Measurements from ENCODE around the gene PGA5. TPM values are rescaled to one million over a fixed set of nuclear protein-coding genes. Genes with fewer than 3 reads are reported as not detected.

Gene PGA5
- total RNA-seq, 1 experiment from 2014 or later, result not detected

DNA sequence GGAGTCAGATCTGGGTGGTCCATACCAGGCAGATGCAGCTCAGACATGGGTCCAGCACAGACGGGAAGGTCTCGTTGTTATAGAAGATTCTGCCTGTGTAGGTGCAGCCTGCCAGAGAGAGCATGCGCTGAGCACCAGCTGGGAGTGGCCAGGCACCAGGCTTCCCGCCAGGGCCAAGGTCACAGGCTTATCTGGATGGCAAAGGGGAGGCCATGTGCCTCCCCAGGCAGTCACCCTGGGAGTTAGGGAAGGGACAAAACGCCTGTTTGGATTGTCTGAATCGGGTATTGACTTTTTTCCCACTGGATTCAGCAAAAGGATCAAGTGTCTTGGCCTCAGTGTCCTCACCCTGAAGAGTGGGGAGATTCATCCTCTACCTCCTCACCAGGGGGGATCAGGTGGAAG, 26.5 kb downstream of the PGA5 start:
- no peak for DNase-seq (ENCODE audit: low read depth)

DNA sequence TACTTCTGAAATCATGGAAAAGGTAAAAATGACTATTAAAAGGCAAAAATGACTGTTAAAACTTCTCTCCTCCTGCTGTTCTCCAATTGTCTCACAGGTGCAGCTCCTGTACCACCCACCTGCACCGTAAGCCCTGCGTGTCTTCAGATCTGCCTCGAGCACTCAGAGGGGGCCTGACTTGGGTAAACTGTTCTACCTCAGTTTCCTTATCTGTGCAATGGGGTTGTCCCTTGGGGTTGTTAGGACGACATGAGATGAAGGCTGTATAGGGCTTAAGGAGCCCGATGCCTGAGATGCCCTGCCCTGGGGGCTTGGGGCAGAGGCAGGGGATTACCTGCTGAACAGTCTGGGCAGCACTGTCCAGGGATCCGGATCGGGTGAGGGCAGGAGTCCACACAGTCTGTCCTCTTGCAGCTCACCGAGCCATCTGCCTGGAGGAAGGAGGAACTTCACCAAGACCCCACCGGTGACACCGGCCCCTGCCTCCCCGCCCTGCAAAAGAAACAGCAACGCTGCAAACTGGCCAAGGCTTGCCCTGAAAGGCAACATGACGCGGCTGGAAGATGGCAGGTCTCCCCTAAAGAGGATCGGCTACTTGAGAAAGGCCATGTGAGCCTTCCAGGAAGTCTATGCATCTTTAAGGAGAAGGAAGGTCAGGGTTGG, 27.7 kb downstream of the PGA5 start:
- no peak for DNase-seq (ENCODE audit: low read depth)

DNA sequence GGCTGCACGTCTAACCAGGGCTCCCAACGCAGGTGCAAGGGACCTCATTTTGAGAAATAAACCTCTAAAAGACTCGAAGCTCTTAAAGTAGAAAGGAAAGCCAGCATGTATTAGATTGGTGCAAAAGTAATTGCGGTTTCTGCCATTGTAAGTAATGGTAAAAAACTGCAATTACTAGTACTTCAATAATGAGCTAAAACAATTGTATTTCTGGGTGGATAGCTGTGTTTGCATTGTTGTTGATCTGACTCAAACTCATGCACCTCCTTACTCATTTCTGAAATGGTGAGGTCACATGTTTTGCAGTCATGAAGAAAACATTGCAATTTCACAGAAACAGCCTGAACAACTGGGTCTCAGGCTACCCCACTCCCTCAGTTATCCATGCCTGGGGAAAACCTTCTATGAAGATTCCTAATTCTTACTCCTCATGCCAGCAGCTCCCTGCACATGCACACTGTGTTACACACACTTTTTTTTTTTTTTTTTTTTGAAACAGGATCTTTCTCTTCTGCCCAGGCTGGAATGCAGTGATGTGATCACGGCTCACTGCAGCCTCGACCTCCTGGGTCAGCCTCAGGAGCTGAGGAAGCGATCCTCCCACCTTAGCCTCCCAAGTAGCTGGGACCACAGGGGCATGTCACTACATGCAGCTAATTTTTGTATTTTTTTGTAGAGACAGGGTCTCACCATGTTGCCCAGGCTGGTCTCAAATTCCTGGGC, 29.5 kb downstream of the PGA5 start:
- peak; percentile 30 for DNase-seq (ENCODE audit: low read depth)

DNA sequence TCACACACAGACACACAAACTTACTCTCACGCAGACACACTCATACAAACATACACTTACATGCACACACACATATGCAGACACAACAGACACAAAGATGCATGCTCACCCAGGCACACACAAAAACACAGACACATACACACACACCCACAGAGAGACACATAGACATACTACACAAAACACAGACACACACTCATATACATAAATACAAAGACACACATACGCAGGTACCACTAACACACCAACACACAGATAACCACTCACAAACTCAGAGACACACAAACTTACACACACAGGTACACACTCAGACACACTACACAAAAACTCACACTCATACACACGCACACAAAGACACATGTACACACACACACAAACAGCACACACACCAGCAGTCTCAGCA, 31.8 kb downstream of the PGA5 start:
- no peak for DNase-seq (ENCODE audit: low read depth)

DNA sequence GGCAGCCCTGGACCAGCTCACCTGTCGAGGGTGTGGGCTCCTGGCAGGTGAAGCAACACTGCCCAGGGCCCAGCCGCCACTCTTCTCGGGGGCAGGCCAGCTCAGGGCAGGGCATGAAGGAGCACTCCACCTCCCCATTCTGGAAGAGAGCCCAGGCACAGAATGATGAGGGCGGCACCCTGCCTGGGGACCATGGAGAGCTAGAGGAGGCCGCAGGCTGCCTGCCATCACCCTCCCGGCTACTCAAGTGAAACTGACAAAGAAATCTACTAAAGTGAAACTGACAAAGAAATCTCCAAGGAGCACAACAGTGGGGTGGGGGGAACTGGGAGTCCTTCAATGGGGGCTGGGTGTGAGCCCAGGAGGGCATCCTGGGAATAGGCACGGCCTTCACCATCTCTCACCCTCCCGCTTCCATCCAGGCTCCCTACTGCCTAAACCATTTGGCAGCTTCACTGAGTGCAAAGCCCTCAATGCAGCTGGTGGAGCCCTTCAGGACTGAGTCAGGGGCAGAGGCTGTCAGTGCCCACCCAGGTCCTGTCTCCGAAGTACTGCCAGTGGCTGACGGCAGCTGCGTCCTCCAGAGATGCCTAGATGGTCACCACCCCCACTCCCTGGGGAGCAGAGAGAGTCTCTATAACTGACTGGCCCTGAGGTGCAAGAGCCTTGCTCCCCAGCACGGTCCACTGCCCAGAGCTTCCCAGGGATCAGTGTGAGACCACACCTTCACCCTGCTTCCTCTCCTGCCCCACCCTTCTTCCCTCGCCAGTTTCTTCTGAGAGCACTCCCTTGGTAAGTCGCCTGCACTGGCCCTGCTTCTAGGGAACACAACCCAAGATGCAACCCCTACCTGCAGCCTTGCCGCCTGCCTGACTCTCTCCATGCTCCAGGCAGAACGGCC, 32.5 kb downstream of the PGA5 start:
- no peak for DNase-seq (ENCODE audit: low read depth)

DNA sequence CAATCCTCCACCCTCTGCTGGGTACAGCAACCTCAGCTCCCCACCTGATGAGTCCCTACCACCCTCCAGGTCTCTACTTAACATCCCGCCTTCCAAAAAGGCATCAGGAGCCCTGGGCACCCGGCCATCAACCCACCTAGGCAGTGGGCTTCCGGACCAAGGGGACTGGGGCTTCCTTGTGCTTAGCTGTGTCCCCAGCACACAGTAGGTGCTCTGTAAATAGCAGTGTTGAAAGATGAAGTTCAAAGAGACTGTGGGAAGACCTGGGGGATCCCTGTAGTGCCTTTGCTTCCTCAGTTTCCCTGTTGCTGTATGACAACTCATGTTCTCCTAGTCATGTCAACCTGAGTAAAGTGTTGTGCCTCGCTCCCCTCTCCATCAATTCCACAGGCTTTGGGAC, 33.1 kb downstream of the PGA5 start:
- DNase-seq (ENCODE audit: low read depth), result no peak

DNA sequence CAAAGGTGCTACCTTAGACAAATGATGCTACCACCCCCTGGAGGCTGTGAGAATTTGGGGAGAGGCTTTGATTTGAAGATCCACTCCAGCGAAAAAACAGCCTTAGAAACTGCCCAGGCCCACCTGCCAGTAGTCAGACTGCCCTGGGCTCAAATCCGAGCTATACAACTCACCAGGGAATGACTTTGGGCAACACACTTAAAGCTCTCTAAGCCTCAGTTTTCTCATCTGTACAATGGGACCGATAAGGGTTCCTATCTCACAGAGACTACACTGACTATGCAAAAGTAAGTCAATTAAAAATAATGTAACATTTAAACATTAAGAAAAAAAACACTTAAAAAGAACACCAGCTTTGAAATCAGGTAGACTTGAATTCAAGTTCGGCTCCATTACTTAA, 34.2 kb downstream of the PGA5 start:
- DNase-seq (ENCODE audit: low read depth), result no peak

DNA sequence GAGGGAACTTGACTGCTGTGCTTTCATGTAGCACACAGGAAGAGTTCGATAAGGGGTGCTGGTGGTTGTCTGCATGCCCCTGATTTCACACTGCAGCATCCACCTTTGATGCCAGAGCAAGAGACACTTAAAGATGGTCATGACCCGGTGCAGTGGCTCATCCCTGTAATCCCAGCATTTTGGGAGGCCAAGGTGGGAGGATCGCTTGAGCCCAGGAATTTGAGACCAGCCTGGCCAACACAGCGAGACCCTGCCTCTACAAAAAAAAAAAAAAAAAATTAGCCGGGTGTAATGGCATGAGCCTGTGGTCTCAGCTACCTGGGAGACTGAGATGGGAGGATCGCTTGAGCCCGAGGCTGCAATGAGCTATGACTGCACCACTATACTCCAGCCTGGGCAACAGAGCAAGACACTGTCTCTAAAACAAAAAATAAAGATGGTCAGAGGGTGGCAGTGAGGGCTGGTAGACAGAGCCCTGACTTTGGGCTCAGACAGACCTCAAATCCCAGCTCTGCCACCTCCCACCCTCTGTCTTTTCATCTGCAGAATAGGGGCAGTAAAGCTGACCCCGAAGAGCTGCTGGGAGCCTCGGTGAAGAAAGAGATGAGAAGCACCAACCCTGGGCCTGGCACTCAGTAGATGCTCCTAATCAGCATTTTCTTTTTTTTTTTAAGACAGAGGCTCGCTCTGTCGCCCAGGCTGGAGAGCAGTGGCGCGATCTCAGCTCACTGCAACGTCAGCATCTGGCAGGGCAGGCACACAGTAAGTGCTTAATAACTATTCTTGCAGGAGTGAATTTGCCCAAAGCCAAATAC, 36.4 kb downstream of the PGA5 start:
- no peak for DNase-seq (ENCODE audit: low read depth)

DNA sequence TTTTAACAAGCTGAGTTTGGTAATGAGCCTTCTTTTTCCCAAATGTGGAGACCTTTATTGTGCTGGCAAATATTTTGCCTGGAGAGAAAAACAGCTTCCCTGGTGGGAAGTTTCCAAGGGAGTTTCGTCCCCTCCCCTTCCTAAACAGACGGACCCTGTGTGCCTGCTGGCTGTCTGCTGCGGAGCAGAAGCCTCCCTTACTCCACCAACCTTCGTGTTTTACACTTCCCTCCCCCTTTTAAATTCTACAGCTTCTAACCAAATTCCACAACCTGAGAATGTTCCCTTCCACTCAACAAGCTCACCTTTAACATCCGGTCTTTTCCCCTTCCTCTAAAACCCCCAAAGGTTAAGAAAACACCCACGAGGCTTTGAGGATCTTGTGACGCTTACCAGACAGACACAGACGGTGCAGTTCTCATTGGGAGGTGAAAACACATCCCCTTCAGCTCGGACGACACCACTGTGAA, 37.1 kb downstream of the PGA5 start:
- no peak for DNase-seq (ENCODE audit: low read depth)

DNA sequence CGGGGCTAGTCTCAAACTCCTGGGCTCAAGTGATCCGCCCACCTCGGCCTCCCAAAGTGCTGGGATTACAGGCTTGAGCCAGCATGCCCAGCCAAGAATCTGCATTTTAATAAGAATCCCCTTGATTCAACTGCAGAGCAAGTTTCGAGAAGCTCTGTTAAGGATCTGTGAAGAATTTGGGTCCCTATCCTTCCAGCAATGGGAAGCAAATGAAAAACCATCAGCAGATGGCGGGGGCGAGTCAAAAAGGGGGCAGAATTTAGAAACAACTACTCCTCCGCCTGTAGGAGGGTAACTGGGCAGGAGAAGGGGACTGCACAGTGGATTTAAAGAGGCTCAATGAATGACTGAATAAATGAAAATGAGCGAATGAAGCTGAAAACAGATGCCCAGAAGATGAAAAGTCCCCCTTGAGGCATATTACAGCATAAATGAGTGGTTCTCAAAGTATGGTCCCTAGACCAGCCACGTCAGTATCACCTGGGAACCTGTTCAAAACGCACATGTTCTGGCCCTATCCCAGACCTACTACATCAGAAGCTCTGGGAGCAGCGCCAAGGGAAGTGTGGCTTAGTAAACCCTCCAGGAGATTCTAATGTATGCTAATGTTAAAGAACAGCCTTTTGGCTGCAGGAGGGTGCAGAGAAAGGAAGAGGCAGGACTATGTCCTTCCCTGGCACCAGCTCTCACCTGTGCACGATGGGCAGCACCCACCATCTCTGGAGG, 39.1 kb downstream of the PGA5 start:
- peak; percentile 78 for DNase-seq (ENCODE audit: low read depth)

DNA sequence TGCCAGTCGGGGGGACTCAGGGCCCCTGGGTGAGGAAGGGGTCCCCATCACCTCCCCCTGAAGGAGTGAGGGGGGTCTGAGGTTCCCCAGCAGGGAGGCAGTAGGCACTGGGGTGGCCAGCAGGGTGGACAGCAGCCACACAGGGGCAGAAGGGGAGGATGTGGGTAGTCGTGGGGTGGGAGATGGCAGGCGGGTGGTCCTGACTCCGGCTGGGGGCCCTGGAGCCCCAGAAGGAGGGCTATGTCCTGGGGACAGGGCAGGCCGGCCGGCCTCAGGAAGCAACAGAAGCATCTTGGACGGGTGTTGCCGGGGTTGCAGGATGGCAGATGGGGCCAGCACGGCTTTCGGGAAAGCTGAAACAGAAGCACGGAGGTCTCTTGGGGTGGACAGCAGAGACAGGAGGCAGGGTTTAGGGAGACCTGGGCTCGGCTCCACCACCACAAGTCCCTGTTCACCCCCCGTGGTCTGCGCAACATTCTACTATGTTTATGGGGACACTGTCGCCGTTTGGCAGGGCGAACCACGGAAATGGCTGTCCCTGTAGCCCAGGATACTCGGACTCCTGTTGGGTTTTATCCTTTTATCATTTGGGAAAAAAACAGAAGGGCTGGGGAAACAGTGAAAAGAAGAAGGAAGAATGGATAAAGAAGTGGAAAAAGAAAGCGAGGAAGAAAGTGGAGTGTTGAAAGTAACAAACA, 40.1 kb downstream of the PGA5 start:
- no peak for DNase-seq (ENCODE audit: low read depth)

DNA sequence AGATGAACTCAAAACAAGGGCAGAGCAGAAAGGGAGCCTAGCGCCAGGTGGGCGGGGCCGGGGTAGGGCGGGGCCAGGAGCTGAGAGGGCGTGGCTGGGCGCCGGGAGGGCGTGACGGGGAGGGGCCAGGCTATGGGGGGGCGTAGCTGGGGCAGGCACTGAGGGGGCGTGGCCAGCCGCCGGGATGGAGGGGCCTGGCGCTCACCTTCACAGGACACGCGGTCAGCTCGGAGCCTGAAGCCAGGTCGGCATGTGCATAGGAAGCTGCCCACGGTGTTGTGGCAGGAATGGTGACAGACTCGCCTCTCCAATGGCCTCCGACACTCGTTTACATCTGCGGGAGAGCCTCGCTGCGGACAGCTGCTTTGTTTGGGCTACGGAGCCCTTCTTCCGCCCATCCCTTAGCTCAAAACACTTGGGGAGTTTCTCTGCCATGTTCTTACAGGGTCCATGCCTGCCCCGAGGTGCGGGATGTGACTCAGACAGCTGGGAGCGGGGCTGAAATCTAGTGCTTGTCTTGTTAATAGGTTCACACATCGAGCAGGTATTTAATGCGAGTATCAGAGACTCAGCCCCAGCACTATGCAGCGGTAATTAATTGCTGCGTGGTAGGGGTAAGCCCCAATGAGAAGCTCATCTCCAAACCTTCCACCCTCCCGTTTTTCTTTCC, 40.7 kb downstream of the PGA5 start:
- no peak for DNase-seq (ENCODE audit: low read depth)

DNA sequence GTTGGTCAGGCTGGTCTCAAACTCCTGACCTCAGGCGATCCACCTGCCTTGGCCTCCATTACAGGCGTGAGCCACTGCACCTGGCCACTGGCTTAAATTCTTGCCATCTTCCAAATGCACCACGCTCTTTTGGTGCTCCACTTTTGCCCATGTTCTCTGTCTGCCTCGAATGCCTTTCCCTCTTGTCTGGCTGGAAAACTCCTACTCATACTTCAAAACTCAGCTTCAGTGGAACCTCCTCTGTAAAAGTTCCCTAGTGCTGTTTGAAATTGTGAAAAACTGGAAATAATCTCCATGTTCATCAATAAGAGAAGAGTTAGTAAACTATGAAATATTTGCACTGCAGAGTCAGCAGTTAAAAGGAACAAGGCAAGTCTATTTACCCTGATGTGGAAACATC, 42.6 kb downstream of the PGA5 start:
- DNase-seq (ENCODE audit: low read depth), result no peak

DNA sequence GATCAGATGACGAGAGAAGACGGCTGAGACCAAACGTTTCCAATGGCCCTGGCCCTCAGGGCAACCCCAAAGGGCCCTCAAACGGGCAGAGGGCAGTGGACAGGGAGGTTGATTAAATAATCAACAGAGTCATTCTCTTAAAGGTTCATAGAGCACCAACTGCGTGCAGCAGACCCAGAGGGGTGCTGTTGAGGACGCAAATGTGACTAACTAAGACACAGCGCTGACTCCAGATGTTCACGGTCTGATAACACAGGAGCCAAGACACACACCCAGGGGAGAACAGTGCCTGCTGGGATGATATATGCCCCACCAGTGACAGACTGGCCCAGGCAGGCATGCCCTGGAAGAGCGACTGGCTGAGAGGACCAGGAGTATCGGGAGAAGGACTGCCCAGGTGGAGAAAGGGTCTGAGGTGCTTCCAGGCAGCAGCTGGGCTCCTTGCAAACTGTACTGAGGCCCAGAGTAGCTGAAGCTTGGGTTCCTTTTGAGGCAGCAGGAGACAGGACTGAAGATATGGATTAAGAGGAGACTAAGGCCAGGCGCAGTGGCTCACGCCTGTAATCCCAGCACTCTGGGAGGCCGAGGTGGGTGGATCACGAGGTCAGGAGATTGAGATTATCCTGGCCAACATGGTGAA, 46.5 kb downstream of the PGA5 start:
- no peak for DNase-seq (ENCODE audit: low read depth)

DNA sequence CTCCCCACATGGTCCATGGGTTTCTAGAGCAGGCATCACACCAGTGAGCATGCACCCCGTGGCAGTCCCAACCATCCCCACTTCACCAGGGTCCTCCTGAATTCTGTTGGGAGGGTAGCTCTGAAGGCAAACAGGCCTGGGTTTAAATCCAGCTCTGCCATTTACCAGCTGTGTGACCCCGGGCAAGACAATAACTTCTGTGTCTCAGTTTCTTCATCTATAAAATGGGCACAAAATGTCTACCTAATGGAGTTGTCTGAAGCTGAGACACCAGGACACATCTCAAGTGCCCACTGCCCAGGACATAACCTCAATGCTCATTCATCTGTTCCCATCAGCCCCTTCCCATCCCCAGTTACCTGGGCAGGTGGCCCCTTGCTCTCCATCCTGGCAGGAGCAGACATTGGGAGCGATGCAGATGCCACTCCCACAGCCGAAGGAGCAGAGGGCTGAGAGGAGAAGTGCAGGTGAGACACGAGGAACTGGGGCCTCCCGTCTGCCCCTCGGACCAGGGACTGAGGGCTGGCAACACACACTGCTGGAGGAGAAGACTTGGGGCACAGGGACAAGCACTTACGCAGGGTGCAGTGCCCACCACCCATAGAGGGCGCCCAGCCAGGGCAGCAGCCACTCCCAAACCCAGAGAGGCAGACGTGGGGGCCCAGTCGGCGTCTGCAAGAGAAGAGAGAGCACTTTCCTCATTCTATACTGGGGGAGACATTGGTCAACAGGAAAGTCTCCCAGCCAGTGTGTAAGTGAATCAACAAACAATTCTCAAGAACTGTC, 50.1 kb downstream of the PGA5 start:
- DNase-seq (ENCODE audit: low read depth), result no peak

DNA sequence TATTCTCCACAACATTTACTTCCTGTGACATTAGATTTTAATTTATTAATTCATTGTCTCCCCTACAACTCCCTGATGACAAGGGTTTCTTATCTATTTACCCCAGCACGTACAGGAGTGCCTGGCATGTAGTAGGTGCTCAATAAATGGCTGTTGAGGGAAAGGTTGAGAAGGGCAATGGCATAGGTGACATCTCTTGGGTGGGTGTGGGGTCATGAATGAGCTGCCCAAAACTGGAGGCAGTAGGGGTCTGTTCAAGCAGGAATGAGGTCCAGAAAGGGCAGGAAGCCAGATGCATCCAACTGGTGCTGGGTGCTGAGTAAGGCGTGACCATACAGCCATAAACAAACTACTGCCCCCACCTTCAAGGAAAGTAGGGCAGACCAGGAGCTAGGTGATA, 51.4 kb downstream of the PGA5 start:
- no peak for DNase-seq (ENCODE audit: low read depth)

DNA sequence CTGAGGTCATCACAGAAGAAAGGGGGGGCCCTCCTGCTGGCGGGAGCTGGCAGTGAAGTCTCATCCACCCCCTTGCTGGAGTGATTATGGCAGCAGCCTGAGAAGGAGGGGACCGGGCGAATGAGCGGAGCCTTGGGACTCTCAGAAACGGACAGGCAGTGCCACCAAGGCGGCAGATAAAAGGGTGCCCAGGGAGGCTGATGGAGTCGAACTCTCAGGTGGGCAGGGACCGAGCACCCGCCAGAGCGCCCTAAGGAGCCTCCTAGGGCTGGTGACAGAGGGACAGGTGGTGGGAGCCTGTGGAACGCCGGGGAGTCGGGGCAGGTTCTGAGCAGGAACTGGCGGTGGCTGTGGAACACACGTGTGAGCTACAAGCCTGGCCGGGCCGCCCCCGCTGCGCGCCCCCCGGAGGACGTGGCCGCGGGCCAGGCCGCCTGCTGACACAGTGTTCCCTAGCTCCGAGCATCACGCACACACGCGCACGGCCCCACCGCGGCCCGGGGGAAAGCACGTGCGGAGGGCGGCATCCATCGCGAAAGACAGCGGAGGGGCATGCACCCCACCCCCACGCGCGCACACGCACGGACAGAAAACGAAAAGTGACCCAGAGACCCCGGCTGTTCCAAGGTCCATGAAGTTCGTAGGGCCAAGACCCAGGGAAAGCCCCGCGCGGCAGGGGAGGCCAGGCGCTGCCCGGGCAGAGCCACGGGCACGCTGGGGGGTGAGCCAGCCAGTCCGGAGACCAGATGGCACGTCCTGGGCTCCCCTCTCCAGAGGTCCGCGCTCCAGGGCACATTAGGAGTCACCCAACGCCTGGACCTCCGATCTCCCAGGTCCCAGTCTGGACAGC, 53.1 kb downstream of the PGA5 start:
- peak; percentile 54 for DNase-seq (ENCODE audit: low read depth)
